ENCODE results near the gene ROPN1L. TPM values are rescaled to one million over a fixed set of nuclear protein-coding genes. Genes with fewer than 3 reads are reported as not detected.

ROPN1L gene
- total RNA-seq, 1 experiment from 2014 or later: 0.66 TPM

DNA sequence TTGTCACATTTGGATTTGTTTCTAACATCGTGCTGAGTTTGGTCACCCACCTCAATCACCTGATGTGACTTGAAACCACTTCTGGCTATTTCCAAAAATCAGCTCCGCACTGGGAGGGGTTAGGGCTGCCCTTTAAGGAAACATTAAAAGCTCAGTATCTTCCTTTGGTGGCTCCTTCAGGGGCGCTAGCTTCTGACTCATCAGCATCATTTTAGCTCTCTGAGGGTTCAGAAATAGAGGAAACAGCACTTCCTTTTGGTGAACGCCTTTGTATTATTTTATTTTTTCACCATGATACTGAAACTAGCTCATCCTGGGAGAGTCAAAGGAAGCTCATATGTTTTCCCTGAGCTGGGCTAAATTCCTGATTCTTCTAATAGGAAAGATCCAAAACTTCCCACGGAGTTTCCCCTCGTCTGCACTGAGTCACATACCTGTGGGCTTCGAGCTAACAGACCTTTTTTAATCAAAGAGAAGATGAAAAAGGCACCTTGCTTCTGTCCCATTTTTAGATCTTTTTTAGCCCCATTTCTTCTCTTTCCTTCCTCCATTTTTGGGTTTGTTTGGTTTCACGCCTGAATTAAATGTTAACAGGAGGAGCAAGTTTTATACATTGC is 48.2 kb downstream of the ROPN1L start:
- no peak overlapping the region for H3K4me2 ChIP-seq (ENCODE audit: low read length)
- H3K9me3 ChIP-seq (ENCODE audit: control insufficient read depth in 1 of 2, insufficient read depth in 1 of 2, low read depth in 1 of 2, low read length in 2 of 2): no peaks in the 10 kb centered on the region
- no peaks in the 10 kb centered on the region for H3K79me2 ChIP-seq (ENCODE audit: insufficient read depth, low read length)
- H3K36me3 ChIP-seq (ENCODE audit: control insufficient read depth in 1 of 2, insufficient read depth in 2 of 2, low read length in 2 of 2): no peaks in the 10 kb centered on the region
- no peaks in the 10 kb centered on the region for H3K27me3 ChIP-seq (ENCODE audit: insufficient read depth, low read length)
- H2AFZ ChIP-seq (ENCODE audit: low read depth, low read length, poor library complexity, severe bottlenecking): no peak overlapping the region
- ChIA-PET POLR2A (interaction anchor here (1.7 kb wide), 1 partner anchor 8 kb away, joined by 5 read pairs; no protein-coding TSS in a partner anchor), RAD21 (ENCODE audit: low non-redundant PET in 1 of 2, low total read pairs in 2 of 2, uncharacterized antibody in 2 of 2, unreplicated experiment in 2 of 2) (no interaction called here), CTCF (interaction anchor here (1.2 to 1.6 kb wide), 2 partner anchors 8 to 12 kb away, joined by 3 to 7 read pairs; no protein-coding TSS in a partner anchor)
- DNase-seq (ENCODE audit: low read depth, low spot score) (no peak), ATAC-seq (no peak)
- BruUV-seq (replicated peaks): no TSS peak
- H3K9me2 ChIP-seq (ENCODE audit: insufficient read depth): no peaks in the 10 kb centered on the region
- intact Hi-C loops (cut with micrococcal nuclease): no loop called here
- no peak overlapping the region for H3K27ac ChIP-seq (ENCODE audit: low read depth, low read length)
- H3K4me1 ChIP-seq (ENCODE audit: control insufficient read depth in 1 of 2, insufficient read depth in 2 of 2, low read length in 2 of 2): peaks cover 4 to 22% of the 10 kb centered on the region in 2 experiments; a peak in 2 of 4 replicates
- no peaks in the 10 kb centered on the region for H4K20me1 ChIP-seq (ENCODE audit: insufficient read depth)
- H3K9ac ChIP-seq (ENCODE audit: low read length): no peak overlapping the region
- H3K4me3 ChIP-seq (replicated peaks in 1 of 2; ENCODE audit: low read depth in 1 of 2, low read length in 2 of 2): no peak overlapping the region
- no peak for TF ChIP-seq YY1 (IDR thresholded peaks at IDR 0.05; ENCODE audit: extremely low read depth, insufficient replicate concordance, low read depth, low read length)
- TF ChIP-seq ZNF274 (IDR thresholded peaks at IDR 0.05; ENCODE audit: low read depth, low read length): no peak
- TF ChIP-seq SP1 (IDR thresholded peaks at IDR 0.05; ENCODE audit: low read depth): no peak
- no peak for TF ChIP-seq TCF7L2 (IDR thresholded peaks at IDR 0.05; ENCODE audit: borderline replicate concordance, extremely low read depth, insufficient read depth, insufficient read length)
- no peak for TF ChIP-seq EGR1 (IDR thresholded peaks at IDR 0.05; ENCODE audit: low read depth)
- no peak for TF ChIP-seq RAD21 (IDR thresholded peaks at IDR 0.05; ENCODE audit: low read depth)
- TF ChIP-seq, protein P1, sequence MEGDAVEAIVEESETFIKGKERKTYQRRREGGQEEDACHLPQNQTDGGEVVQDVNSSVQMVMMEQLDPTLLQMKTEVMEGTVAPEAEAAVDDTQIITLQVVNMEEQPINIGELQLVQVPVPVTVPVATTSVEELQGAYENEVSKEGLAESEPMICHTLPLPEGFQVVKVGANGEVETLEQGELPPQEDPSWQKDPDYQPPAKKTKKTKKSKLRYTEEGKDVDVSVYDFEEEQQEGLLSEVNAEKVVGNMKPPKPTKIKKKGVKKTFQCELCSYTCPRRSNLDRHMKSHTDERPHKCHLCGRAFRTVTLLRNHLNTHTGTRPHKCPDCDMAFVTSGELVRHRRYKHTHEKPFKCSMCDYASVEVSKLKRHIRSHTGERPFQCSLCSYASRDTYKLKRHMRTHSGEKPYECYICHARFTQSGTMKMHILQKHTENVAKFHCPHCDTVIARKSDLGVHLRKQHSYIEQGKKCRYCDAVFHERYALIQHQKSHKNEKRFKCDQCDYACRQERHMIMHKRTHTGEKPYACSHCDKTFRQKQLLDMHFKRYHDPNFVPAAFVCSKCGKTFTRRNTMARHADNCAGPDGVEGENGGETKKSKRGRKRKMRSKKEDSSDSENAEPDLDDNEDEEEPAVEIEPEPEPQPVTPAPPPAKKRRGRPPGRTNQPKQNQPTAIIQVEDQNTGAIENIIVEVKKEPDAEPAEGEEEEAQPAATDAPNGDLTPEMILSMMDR (IDR thresholded peaks at IDR 0.05 in 2 of 3, conservative IDR thresholded peaks at IDR 0.05 in 1 of 3; ENCODE audit: borderline replicate concordance in 1 of 3, insufficient read depth in 1 of 3, low read depth in 2 of 3, low read length in 2 of 3): no peak
- no peak for TF ChIP-seq CEBPB (IDR thresholded peaks at IDR 0.05; ENCODE audit: low read depth)
- TF ChIP-seq EZH2 (IDR thresholded peaks at IDR 0.05): no peak
- TF ChIP-seq, protein P2, sequence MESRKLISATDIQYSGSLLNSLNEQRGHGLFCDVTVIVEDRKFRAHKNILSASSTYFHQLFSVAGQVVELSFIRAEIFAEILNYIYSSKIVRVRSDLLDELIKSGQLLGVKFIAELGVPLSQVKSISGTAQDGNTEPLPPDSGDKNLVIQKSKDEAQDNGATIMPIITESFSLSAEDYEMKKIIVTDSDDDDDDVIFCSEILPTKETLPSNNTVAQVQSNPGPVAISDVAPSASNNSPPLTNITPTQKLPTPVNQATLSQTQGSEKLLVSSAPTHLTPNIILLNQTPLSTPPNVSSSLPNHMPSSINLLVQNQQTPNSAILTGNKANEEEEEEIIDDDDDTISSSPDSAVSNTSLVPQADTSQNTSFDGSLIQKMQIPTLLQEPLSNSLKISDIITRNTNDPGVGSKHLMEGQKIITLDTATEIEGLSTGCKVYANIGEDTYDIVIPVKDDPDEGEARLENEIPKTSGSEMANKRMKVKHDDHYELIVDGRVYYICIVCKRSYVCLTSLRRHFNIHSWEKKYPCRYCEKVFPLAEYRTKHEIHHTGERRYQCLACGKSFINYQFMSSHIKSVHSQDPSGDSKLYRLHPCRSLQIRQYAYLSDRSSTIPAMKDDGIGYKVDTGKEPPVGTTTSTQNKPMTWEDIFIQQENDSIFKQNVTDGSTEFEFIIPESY (IDR thresholded peaks at IDR 0.05; ENCODE audit: extremely low read depth, insufficient replicate concordance, low read length): no peak
- TF ChIP-seq SRF (IDR thresholded peaks at IDR 0.05; ENCODE audit: low read depth): no peak
- TF ChIP-seq, protein P3, sequence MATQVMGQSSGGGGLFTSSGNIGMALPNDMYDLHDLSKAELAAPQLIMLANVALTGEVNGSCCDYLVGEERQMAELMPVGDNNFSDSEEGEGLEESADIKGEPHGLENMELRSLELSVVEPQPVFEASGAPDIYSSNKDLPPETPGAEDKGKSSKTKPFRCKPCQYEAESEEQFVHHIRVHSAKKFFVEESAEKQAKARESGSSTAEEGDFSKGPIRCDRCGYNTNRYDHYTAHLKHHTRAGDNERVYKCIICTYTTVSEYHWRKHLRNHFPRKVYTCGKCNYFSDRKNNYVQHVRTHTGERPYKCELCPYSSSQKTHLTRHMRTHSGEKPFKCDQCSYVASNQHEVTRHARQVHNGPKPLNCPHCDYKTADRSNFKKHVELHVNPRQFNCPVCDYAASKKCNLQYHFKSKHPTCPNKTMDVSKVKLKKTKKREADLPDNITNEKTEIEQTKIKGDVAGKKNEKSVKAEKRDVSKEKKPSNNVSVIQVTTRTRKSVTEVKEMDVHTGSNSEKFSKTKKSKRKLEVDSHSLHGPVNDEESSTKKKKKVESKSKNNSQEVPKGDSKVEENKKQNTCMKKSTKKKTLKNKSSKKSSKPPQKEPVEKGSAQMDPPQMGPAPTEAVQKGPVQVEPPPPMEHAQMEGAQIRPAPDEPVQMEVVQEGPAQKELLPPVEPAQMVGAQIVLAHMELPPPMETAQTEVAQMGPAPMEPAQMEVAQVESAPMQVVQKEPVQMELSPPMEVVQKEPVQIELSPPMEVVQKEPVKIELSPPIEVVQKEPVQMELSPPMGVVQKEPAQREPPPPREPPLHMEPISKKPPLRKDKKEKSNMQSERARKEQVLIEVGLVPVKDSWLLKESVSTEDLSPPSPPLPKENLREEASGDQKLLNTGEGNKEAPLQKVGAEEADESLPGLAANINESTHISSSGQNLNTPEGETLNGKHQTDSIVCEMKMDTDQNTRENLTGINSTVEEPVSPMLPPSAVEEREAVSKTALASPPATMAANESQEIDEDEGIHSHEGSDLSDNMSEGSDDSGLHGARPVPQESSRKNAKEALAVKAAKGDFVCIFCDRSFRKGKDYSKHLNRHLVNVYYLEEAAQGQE (IDR thresholded peaks at IDR 0.05; ENCODE audit: low read depth): no peak
- TF ChIP-seq POLR2A (IDR thresholded peaks at IDR 0.05; ENCODE audit: borderline replicate concordance, extremely low read depth, insufficient read depth, insufficient read length): no peak

All from HCT116 (cell line).